Measurements from ENCODE around the gene COL6A2. TPM values are rescaled to one million over a fixed set of nuclear protein-coding genes. Genes with fewer than 3 reads are reported as not detected.

Gene COL6A2
- total RNA-seq, 1 experiment from 2014 or later = 87.0 TPM

DNA sequence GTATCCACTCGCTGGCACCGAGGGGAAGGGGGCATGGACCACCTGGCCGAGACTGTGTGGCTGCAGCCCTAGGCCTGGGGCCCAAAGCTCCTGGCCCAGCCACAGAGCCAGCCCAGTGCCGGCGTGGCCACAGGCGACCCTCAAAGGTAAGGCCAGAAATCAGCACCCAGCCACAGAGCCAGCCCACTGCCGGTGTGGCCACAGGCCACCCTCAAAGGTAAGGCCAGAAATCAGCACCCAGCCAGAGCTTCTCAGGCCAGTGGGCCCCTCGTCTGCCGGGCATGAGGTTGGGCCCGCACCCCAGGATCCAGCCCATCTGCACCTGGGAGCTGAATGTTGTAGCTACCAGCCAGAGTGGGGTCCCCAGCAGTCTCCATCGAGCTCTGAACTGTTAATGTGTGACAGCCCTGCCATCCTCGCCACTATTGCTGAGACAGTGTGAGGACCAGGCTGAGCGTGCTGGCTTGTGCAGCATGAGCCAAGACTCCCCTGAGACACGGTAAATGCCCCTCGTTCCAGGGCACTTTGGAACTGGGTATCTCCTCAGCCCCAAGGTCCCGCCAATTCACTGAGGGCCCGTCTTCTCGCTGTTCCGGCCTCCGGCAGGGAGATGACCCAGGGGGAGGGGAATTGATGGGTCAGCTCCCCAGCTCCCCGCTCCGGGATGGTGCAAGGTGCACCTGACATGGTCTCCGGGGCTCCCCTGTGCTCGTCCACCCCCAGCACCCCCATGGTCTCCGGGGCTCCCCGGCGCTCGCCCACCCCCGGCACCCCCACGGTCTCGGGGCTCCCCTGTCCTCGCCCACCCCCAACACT is 62.1 kb downstream of the COL6A2 start:
- no peak overlapping the region for H3K9ac ChIP-seq (ENCODE audit: low read length)
- DNase-seq (ENCODE audit: low read depth, low spot score) (no peak), ATAC-seq (no peak)
- no peak overlapping the region for H3K27ac ChIP-seq (ENCODE audit: low read depth, low read length)
- H3K9me2 ChIP-seq (ENCODE audit: insufficient read depth) = no peaks in the 10 kb centered on the region
- H3K4me3 ChIP-seq (replicated peaks in 1 of 2; ENCODE audit: low read depth in 1 of 2, low read length in 2 of 2) = no peak overlapping the region
- TF ChIP-seq EZH2 (IDR thresholded peaks at IDR 0.05) (no peak), YY1 (IDR thresholded peaks at IDR 0.05; ENCODE audit: extremely low read depth, insufficient replicate concordance, low read depth, low read length) (no peak), SRF (IDR thresholded peaks at IDR 0.05; ENCODE audit: low read depth) (no peak), CEBPB (IDR thresholded peaks at IDR 0.05; ENCODE audit: low read depth) (no peak), ZNF274 (IDR thresholded peaks at IDR 0.05; ENCODE audit: low read depth, low read length) (no peak), EZH2phosphoT487 (IDR thresholded peaks at IDR 0.05; ENCODE audit: borderline replicate concordance) (no peak), CBX3 (IDR thresholded peaks at IDR 0.05; ENCODE audit: low read depth) (no peak), SP1 (IDR thresholded peaks at IDR 0.05; ENCODE audit: low read depth) (no peak), JUND (IDR thresholded peaks at IDR 0.05) (no peak), ZFX (IDR thresholded peaks at IDR 0.05) (no peak), RAD21 (IDR thresholded peaks at IDR 0.05; ENCODE audit: low read depth) (no peak), POLR2A (IDR thresholded peaks at IDR 0.05; ENCODE audit: borderline replicate concordance, extremely low read depth, insufficient read depth, insufficient read length) (no peak), CTCF (IDR thresholded peaks at IDR 0.05 in 2 of 3, conservative IDR thresholded peaks at IDR 0.05 in 1 of 3; ENCODE audit: borderline replicate concordance in 1 of 3, insufficient read depth in 1 of 3, low read depth in 2 of 3, low read length in 2 of 3) (no peak), POLR2AphosphoS5 (IDR thresholded peaks at IDR 0.05; ENCODE audit: low read depth, low read length) (no peak), TCF7L2 (IDR thresholded peaks at IDR 0.05; ENCODE audit: borderline replicate concordance, extremely low read depth, insufficient read depth, insufficient read length) (no peak)
- TF ChIP-seq, protein P1, sequence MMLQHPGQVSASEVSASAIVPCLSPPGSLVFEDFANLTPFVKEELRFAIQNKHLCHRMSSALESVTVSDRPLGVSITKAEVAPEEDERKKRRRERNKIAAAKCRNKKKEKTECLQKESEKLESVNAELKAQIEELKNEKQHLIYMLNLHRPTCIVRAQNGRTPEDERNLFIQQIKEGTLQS (IDR thresholded peaks at IDR 0.05) = no peak
- TF ChIP-seq, protein P2, sequence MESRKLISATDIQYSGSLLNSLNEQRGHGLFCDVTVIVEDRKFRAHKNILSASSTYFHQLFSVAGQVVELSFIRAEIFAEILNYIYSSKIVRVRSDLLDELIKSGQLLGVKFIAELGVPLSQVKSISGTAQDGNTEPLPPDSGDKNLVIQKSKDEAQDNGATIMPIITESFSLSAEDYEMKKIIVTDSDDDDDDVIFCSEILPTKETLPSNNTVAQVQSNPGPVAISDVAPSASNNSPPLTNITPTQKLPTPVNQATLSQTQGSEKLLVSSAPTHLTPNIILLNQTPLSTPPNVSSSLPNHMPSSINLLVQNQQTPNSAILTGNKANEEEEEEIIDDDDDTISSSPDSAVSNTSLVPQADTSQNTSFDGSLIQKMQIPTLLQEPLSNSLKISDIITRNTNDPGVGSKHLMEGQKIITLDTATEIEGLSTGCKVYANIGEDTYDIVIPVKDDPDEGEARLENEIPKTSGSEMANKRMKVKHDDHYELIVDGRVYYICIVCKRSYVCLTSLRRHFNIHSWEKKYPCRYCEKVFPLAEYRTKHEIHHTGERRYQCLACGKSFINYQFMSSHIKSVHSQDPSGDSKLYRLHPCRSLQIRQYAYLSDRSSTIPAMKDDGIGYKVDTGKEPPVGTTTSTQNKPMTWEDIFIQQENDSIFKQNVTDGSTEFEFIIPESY (IDR thresholded peaks at IDR 0.05; ENCODE audit: extremely low read depth, insufficient replicate concordance, low read length) = no peak
- TF ChIP-seq, protein P3, sequence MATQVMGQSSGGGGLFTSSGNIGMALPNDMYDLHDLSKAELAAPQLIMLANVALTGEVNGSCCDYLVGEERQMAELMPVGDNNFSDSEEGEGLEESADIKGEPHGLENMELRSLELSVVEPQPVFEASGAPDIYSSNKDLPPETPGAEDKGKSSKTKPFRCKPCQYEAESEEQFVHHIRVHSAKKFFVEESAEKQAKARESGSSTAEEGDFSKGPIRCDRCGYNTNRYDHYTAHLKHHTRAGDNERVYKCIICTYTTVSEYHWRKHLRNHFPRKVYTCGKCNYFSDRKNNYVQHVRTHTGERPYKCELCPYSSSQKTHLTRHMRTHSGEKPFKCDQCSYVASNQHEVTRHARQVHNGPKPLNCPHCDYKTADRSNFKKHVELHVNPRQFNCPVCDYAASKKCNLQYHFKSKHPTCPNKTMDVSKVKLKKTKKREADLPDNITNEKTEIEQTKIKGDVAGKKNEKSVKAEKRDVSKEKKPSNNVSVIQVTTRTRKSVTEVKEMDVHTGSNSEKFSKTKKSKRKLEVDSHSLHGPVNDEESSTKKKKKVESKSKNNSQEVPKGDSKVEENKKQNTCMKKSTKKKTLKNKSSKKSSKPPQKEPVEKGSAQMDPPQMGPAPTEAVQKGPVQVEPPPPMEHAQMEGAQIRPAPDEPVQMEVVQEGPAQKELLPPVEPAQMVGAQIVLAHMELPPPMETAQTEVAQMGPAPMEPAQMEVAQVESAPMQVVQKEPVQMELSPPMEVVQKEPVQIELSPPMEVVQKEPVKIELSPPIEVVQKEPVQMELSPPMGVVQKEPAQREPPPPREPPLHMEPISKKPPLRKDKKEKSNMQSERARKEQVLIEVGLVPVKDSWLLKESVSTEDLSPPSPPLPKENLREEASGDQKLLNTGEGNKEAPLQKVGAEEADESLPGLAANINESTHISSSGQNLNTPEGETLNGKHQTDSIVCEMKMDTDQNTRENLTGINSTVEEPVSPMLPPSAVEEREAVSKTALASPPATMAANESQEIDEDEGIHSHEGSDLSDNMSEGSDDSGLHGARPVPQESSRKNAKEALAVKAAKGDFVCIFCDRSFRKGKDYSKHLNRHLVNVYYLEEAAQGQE (IDR thresholded peaks at IDR 0.05; ENCODE audit: low read depth) = no peak
- no peak overlapping the region for H2AFZ ChIP-seq (ENCODE audit: low read depth, low read length, poor library complexity, severe bottlenecking)
- H3K9me3 ChIP-seq (ENCODE audit: control insufficient read depth in 1 of 2, insufficient read depth in 1 of 2, low read depth in 1 of 2, low read length in 2 of 2) = no peaks in the 10 kb centered on the region
- POLR2A ChIA-PET = no interaction called here
- H3K27me3 ChIP-seq (ENCODE audit: insufficient read depth, low read length) = no peaks in the 10 kb centered on the region; the same call in 1 of the 2 replicates
- H3K4me1 ChIP-seq (ENCODE audit: control insufficient read depth in 1 of 2, insufficient read depth in 2 of 2, low read length in 2 of 2) = no peaks in the 10 kb centered on the region
- BruUV-seq (replicated peaks) = no TSS peak
- no peaks in the 10 kb centered on the region for H4K20me1 ChIP-seq (ENCODE audit: insufficient read depth)
- CTCF ChIA-PET = interaction anchor here (1.3 kb wide), 1 partner anchor 17 kb away, joined by 3 read pairs; no protein-coding TSS in a partner anchor
- no peaks in the 10 kb centered on the region for H3K79me2 ChIP-seq (ENCODE audit: insufficient read depth, low read length)
- intact Hi-C loops (cut with micrococcal nuclease) = no loop called here
- RAD21 ChIA-PET (ENCODE audit: low non-redundant PET in 1 of 2, low total read pairs in 2 of 2, uncharacterized antibody in 2 of 2, unreplicated experiment in 2 of 2) = no interaction called here
- H3K36me3 ChIP-seq (ENCODE audit: control insufficient read depth in 1 of 2, insufficient read depth in 2 of 2, low read length in 2 of 2) = no peaks in the 10 kb centered on the region
- no peak overlapping the region for H3K4me2 ChIP-seq (ENCODE audit: low read length)

All from HCT116 (cell line).